Fibroblast of villous mesenchyme (primary cell): ENCODE results near the gene GLIS1. TPM values are rescaled to one million over a fixed set of nuclear protein-coding genes. Genes with fewer than 3 reads are reported as not detected.

Source experiments
- DNase-seq: peaks from one replicate; pipeline ENCODE4 v3.0.0-alpha.2; 2010; ENCODE audit warnings: low read depth
- H3K4me3 ChIP-seq: 2 replicates; pipeline ENCODE4 v1.5.1; 2011; ENCODE audit warnings: low read depth, mild to moderate bottlenecking, low read length
- CTCF ChIP-seq: IDR thresholded peaks from 2 replicates; pipeline ENCODE4 v1.5.1; 2012; ENCODE audit warnings: low read depth, mild to moderate bottlenecking, low read length; ENCODE audit not compliant: insufficient read depth
- total RNA-seq: library from RNA; depleted of rRNA; stranded (reverse); fragments of >200 nt; gene quantifications from 2 replicates; pipeline ENCODE4 v1.2.3, GENCODE V29; 2012

The GLIS1 gene
- total RNA-seq, 1 donor = 0.43 TPM

- no peak overlapping the region for H3K4me3 ChIP-seq
- TF ChIP-seq CTCF = no peak
Observed at GRCh38 chr1:53733447-53733931, 5.5 kb downstream of the GLIS1 start.

GRCh38 chr1:53732912-53733317, 6.0 kb downstream of the GLIS1 start:
- DNase-seq = peak; percentile 81
- H3K4me3 ChIP-seq = no peak overlapping the region
- no peak for TF ChIP-seq CTCF

More at GRCh38 chr1:53733447-53733931, 5.5 kb downstream of the GLIS1 start:
- DNase-seq = no peak

- H3K4me3 ChIP-seq = no peak overlapping the region
- no peak for DNase-seq
- no peak for TF ChIP-seq CTCF
Observed at GRCh38 chr1:53732409-53732808, 6.6 kb downstream of the GLIS1 start.

GRCh38 chr1:53731779-53732305, 7.1 kb downstream of the GLIS1 start:
- H3K4me3 ChIP-seq = no peak overlapping the region
- no peak for TF ChIP-seq CTCF
- no peak for DNase-seq

GRCh38 chr1:53731043-53731600, 7.8 kb downstream of the GLIS1 start:
- H3K4me3 ChIP-seq = no peak overlapping the region
- no peak for DNase-seq
- no peak for TF ChIP-seq CTCF

- no peak for TF ChIP-seq CTCF
- H3K4me3 ChIP-seq = no peak overlapping the region
- DNase-seq = no peak
Observed at GRCh38 chr1:53730224-53730865, 8.6 kb downstream of the GLIS1 start.
